GM12878 (cell line): ENCODE measurements around the gene MFSD6. TPM values are rescaled to one million over a fixed set of nuclear protein-coding genes. Genes with fewer than 3 reads are reported as not detected.
A peak's percentile ranks its signal among the peaks of the same experiment; 100 is the strongest.

Source experiments
- ATAC-seq: fragments of 200-7000 bp; cut with Tn5 transposase; 3 replicates; pipeline ENCODE4 v1.9.1; 2020; ENCODE audit warnings: mild to moderate bottlenecking, moderate library complexity
- BruUV-seq: library from RNA; stranded (reverse); fragments of 400-500 nt; replicated peaks from 2 replicates; lab custom pipeline; 2021; lab: Mats Ljungman, UMichigan
- CTCF ChIA-PET: fragments of 300-600 bp; sonication (Branson Sonifier 250); formaldehyde crosslinking; extraction: SDS; loops from one replicate; lab custom pipeline; 2021; ENCODE audit warnings: inconsistent platforms; lab: Yijun Ruan, JAX
- POLR2A ChIA-PET: fragments of 350-600 bp; formaldehyde crosslinking; extraction: SDS; loops from one replicate; lab custom pipeline; 2021; ENCODE audit warnings: inconsistent platforms; lab: Charles Lee
- RAD21 ChIA-PET: fragments of 300-600 bp; sonication (Branson Sonifier 250); formaldehyde crosslinking; loops from one replicate; lab custom pipeline; 2023; ENCODE audit warnings: antibody characterized with exemption; ENCODE audit not compliant: unreplicated experiment; lab: Charles Lee
- SMC1A ChIA-PET: fragments of 300-600 bp; sonication (Branson Sonifier 250); formaldehyde crosslinking; loops from one replicate; lab custom pipeline; 2023; ENCODE audit not compliant: unreplicated experiment, uncharacterized antibody; lab: Charles Lee
- DNase-seq: peaks from one replicate; pipeline ENCODE4 v3.0.0-alpha.2; 2011; ENCODE audit warnings: low read depth, low spot score
- FAIRE-seq: peaks from 3 replicates; lab custom pipeline; 2011; peaks lifted over from hg19 to GRCh38; lab: Jason Lieb, UNC
- H2AFZ ChIP-seq: 2 replicates; pipeline ENCODE4 v1.6.0; 2011; ENCODE audit warnings: low read depth, low read length, control low read depth; ENCODE audit not compliant: control insufficient read depth
- H3K27ac ChIP-seq: 2 replicates; pipeline ENCODE4 v1.5.1; 2011; ENCODE audit warnings: control low read depth; ENCODE audit not compliant: control insufficient read depth, insufficient read depth
- H3K27me3 ChIP-seq, 2 experiments: replicated peaks in 1 of 2; 2 replicates each; pipeline versions ENCODE4 v1.6.0 to v1.6.1; 2011; ENCODE audit warnings: low read length in 1 of 2; ENCODE audit not compliant: control insufficient read depth in 2 of 2, insufficient read depth in 2 of 2
- H3K36me3 ChIP-seq, 2 experiments: 2 replicates each; pipeline ENCODE4 v1.5.1; 2011; ENCODE audit warnings: low read length in 1 of 2; ENCODE audit not compliant: control insufficient read depth in 2 of 2, insufficient read depth in 2 of 2
- H3K4me1 ChIP-seq: 2 replicates; pipeline ENCODE4 v1.6.1; 2011; ENCODE audit warnings: mild to moderate bottlenecking, low read length, moderate library complexity, mixed read lengths; ENCODE audit not compliant: control insufficient read depth, insufficient read depth
- H3K4me2 ChIP-seq: 2 replicates; pipeline ENCODE4 v1.6.0; 2011; ENCODE audit warnings: control low read depth; ENCODE audit not compliant: control insufficient read depth, insufficient read depth
- H3K4me3 ChIP-seq: fragments of 200-600 bp; sonication (generic); 2 replicates; pipeline ENCODE4 v1.5.1; 2016
- H3K79me2 ChIP-seq: 2 replicates; pipeline ENCODE4 v1.6.0; 2011; ENCODE audit warnings: low read length; ENCODE audit not compliant: control insufficient read depth, insufficient read depth
- H3K9ac ChIP-seq: 2 replicates; pipeline ENCODE4 v1.8.0; 2011; ENCODE audit warnings: low read length, control low read depth, mixed read lengths; ENCODE audit not compliant: control insufficient read depth, insufficient read depth
- H3K9me3 ChIP-seq: replicated peaks from 3 replicates; pipeline ENCODE4 v1.5.1; 2011; ENCODE audit warnings: mild to moderate bottlenecking, low read length; ENCODE audit not compliant: control insufficient read depth, insufficient read depth
- H4K20me1 ChIP-seq: 2 replicates; pipeline ENCODE4 v1.6.0; 2011; ENCODE audit not compliant: control insufficient read depth, insufficient read depth
- LARP7 ChIP-seq: fragments of 450-650 bp; IDR thresholded peaks from 2 replicates; pipeline ENCODE4 v1.6.1; 2017; ENCODE audit warnings: mild to moderate bottlenecking
- TCF12 ChIP-seq: IDR thresholded peaks from 2 replicates; pipeline ENCODE4 v1.6.1; 2011; ENCODE audit warnings: low read depth, mild to moderate bottlenecking, low read length
- WGBS: methylation state at CpG from one replicate; pipeline ENCODE4 v1.1.6; 2016; ENCODE audit warnings: low lambda C conversion rate; ENCODE audit not compliant: insufficient replicate concordance, insufficient coverage; ENCODE audit errors: missing lambda C conversion rate; 5-methylcytosine and 5-hydroxymethylcytosine counted together
- in situ Hi-C: fragments of 300-500 bp; cut with MboI; formaldehyde crosslinking; loops from 9 replicates; pipeline ENCODE4 v1.14.3; 2018; ENCODE audit warnings: mixed read lengths
- intact Hi-C: fragments of 100-400 bp; cut with micrococcal nuclease; formaldehyde crosslinking; loops from one replicate; pipeline ENCODE4 v1.14.2; 2022; ENCODE audit not compliant: unreplicated experiment
- polyA plus RNA-seq, 11 experiments: library from polyadenylated mRNA; depleted of rRNA in 4 of 11; unstranded in 6 of 11; stranded (reverse) in 5 of 11; fragments of >200 nt; fragmentation: Nextera tagmentation in 4 of 11; fragmentation: Illumina TruSeq in 1 of 11; extraction: Ambion mirVana in 4 of 11; extraction: Trizol in 1 of 11; gene quantifications; 1 replicate in 1 of 11; 2 replicates in 10 of 11; pipeline versions ENCODE4 v1.2.1 to v1.2.3, GENCODE V29; 2011 to 2016; ENCODE audit warnings: inconsistent platforms in 2 of 11, missing spikeins in 2 of 11, low read depth in 1 of 11
- total RNA-seq, 4 experiments: library from RNA; depleted of rRNA in 3 of 4; stranded (reverse); fragments of >200 nt in 3 of 4; fragmentation: Illumina TruSeq in 1 of 4; extraction: Trizol in 1 of 4; gene quantifications; 2 replicates each; pipeline versions ENCODE4 v1.2.1 to v1.2.3, GENCODE V29; 2013 to 2021

The MFSD6 gene
- total and polyA plus RNA-seq, 10 of the 15 experiments (the other 5 are each of a cell fraction or from before 2014, with no cell fraction given), result 6.7 to 42.6 (median 24.2) TPM

DNA sequence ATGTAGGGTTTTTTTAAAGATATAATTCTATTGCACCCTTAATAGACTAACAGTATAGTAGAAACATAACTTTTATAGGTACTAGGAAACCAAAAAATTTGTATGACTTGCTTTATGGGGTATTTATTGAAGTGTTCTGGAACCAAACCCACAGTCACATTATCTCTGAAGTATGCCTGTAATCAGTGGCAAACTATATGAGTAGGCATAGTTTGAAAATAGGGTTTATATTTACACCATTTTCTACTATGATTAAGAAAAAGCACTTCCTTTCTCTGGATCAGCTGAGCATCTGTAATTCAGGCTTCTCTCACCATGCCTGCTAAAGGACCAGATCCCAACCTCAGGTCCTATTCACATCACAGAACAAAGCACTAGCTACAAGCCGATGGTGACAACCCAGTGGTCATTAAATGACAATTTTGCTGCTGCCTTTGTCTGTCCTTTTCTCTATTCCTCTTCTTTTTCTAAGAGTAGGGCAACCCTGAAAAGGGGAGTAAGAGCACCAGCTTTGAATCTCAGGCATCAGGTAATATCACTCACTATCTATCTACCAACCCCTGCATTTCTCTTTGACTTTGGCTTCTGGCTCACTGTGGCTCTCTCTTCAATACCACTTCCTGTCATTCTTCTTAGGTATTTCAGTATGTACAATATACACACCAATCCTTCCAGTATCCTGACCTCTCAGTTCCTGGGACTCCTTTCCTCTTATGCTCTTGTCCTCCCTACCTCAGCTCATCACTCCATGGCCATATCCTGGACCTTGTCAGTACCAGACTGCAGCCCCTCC lies 112.0 kb downstream of the MFSD6 start:
- FAIRE-seq, result no peak
- in situ Hi-C loops, result no loop called here
- Histone ChIP-seq H3K79me2 (no peaks in the 10 kb centered on the region), H3K9me3 (no peaks in the 10 kb centered on the region), H3K4me1 (peaks cover 7% of the 10 kb centered on the region), H3K4me3 (no peak overlapping the region), H3K27me3 (no peaks in the 10 kb centered on the region), H3K27ac (no peak overlapping the region), H4K20me1 (no peaks in the 10 kb centered on the region), H3K4me2 (no peak overlapping the region), H3K9ac (no peak overlapping the region), H2AFZ (no peak overlapping the region), H3K36me3 (peaks cover 0 to 2% of the 10 kb centered on the region in 2 experiments; a peak in 1 of 4 replicates)
- ChIA-PET RAD21 (no interaction called here), CTCF (interaction anchor here (1.0 kb wide), 1 partner anchor 144 kb away, joined by 3 read pairs; no protein-coding TSS in a partner anchor), POLR2A (no interaction called here), SMC1A (no interaction called here)
- intact Hi-C loops, result loop anchor here (5.0 kb wide), 1 partner anchor 433 kb away; no protein-coding TSS in a partner anchor
- no peak for DNase-seq
- no peak for TF ChIP-seq LARP7
- BruUV-seq, result no TSS peak
- 100% methylated on average over 1 of the region's 1 CpG for WGBS
- ATAC-seq, result peak; percentile 40

DNA sequence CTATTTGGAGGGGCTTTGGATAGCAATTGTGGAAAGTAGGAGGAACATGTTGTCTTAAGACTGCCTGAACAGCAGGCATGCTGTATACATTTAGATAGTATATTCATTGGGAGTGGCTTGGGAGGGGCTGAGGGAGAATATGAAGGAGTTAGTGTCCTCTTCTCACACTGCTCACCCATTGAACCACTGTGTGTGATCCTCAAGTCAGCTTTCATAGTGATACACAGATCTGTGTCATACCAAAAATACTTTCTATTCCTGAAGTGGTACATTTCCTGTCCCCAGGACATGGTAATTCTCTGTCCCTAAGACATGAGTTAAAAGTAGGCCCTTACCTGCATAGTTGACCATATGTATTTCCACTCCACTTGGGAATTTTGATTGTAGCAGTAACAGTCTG lies 116.8 kb downstream of the MFSD6 start:
- ChIA-PET RAD21 (interaction anchor here (1.3 kb wide), 1 partner anchor 9 kb away, joined by 3 read pairs; the partner anchor contains the start of gene NEMP2), CTCF (interaction anchor here (0.9 to 1.9 kb wide), 3 partner anchors 11 to 256 kb away, joined by 3 to 5 read pairs (median 3); no protein-coding TSS in a partner anchor), POLR2A (no interaction called here), SMC1A (interaction anchor here (2.0 kb wide), 2 partner anchors 8 to 155 kb away, joined by 8 to 16 read pairs; no protein-coding TSS in a partner anchor)
- H3K4me3 ChIP-seq, result no peak overlapping the region
- DNase-seq, result no peak
- no peak for FAIRE-seq
- ATAC-seq, result peak; percentile 22; the same call in 2 of the 3 replicates
- in situ Hi-C loops (no loop called here), intact Hi-C loops (loop anchor here (5.0 kb wide), 1 partner anchor 277 kb away; no protein-coding TSS in a partner anchor)
- H4K20me1 ChIP-seq, result no peaks in the 10 kb centered on the region
- no peak overlapping the region for H3K4me2 ChIP-seq
- H3K4me1 ChIP-seq, result peaks cover 32% of the 10 kb centered on the region
- no peak overlapping the region for H2AFZ ChIP-seq
- no peak for TF ChIP-seq TCF12
- 0 out of 4 replicates have a peak, but pooled peaks cover 0 to 2% of the 10 kb centered on the region in 2 experiments for H3K36me3 ChIP-seq
- H3K9ac ChIP-seq, result no peak overlapping the region
- H3K79me2 ChIP-seq, result peaks cover 6% of the 10 kb centered on the region
- H3K27ac ChIP-seq, result no peak overlapping the region
- H3K27me3 ChIP-seq, result no peaks in the 10 kb centered on the region
- no TSS peak for BruUV-seq
- no peaks in the 10 kb centered on the region for H3K9me3 ChIP-seq
